GM23338 (cell line): ENCODE results near the gene ANKH. TPM values are rescaled to one million over a fixed set of nuclear protein-coding genes. Genes with fewer than 3 reads are reported as not detected.

Source experiments
- ATAC-seq: fragments of 200-7000 bp; cut with Tn5 transposase; 3 replicates; pipeline ENCODE4 v1.9.1; 2020
- DNase-seq: peaks from one replicate; pipeline ENCODE4 v3.0.0-alpha.2; 2015; ENCODE audit warnings: low spot score
- H2AFZ ChIP-seq: fragments of 200-600 bp; sonication (generic); 2 replicates; pipeline ENCODE4 v1.8.0; 2016; ENCODE audit warnings: antibody characterized with exemption, mild to moderate bottlenecking, moderate library complexity
- H3F3A ChIP-seq: fragments of 200-600 bp; sonication (generic); replicated peaks from 2 replicates; pipeline ENCODE4 v1.8.0; 2017; ENCODE audit warnings: antibody characterized with exemption, mixed run types, low read depth
- H3K27ac ChIP-seq: fragments of 200-600 bp; sonication (generic); 2 replicates; pipeline ENCODE4 v1.6.1; 2016; ENCODE audit warnings: low read depth
- H3K27me3 ChIP-seq: fragments of 200-600 bp; sonication (generic); 2 replicates; pipeline ENCODE4 v1.8.0; 2016; ENCODE audit warnings: mild to moderate bottlenecking, mixed run types, moderate library complexity; ENCODE audit not compliant: insufficient read depth
- H3K36me3 ChIP-seq: fragments of 200-600 bp; sonication (generic); 2 replicates; pipeline ENCODE4 v1.8.0; 2016; ENCODE audit warnings: mild to moderate bottlenecking; ENCODE audit not compliant: insufficient read depth
- H3K4me1 ChIP-seq: fragments of 200-600 bp; sonication (generic); 2 replicates; pipeline ENCODE4 v1.8.0; 2016; ENCODE audit warnings: mild to moderate bottlenecking, moderate library complexity; ENCODE audit not compliant: insufficient read depth
- H3K4me2 ChIP-seq: fragments of 200-600 bp; sonication (generic); 2 replicates; pipeline ENCODE4 v1.7.1; 2017; ENCODE audit warnings: mixed run types
- H3K4me3 ChIP-seq: fragments of 200-600 bp; sonication (generic); 2 replicates; pipeline ENCODE4 v1.6.1; 2016; ENCODE audit warnings: mixed run types
- H3K79me2 ChIP-seq: fragments of 200-600 bp; sonication (generic); replicated peaks from 2 replicates; pipeline ENCODE4 v1.8.0; 2017; ENCODE audit warnings: mild to moderate bottlenecking; ENCODE audit not compliant: insufficient read depth
- H3K9me2 ChIP-seq: fragments of 200-600 bp; sonication (generic); 2 replicates; pipeline ENCODE4 v1.8.0; 2017; ENCODE audit not compliant: insufficient read depth
- H4K20me1 ChIP-seq: fragments of 200-600 bp; sonication (generic); replicated peaks from 2 replicates; pipeline ENCODE4 v1.8.0; 2017; ENCODE audit warnings: mild to moderate bottlenecking; ENCODE audit not compliant: insufficient read depth
- H3K27ac Mint-ChIP-seq: 2 replicates; pipeline ENCODE4 v1.8.0; 2020; ENCODE audit warnings: inconsistent platforms, mild to moderate bottlenecking, moderate library complexity, mixed read lengths
- H3K27me3 Mint-ChIP-seq: 3 replicates; pipeline ENCODE4 v1.8.0; 2022; ENCODE audit warnings: low read depth, mild to moderate bottlenecking, moderate library complexity, mixed read lengths, inconsistent platforms; ENCODE audit not compliant: insufficient read depth, poor library complexity
- H3K36me3 Mint-ChIP-seq: 3 replicates; pipeline ENCODE4 v1.8.0; 2021; ENCODE audit warnings: low read depth, mild to moderate bottlenecking, inconsistent platforms, moderate library complexity, mixed read lengths
- H3K4me1 Mint-ChIP-seq: 3 replicates; pipeline ENCODE4 v1.8.0; 2020; ENCODE audit warnings: mild to moderate bottlenecking, inconsistent platforms, mixed read lengths
- H3K4me3 Mint-ChIP-seq: 3 replicates; pipeline ENCODE4 v1.8.0; 2021; ENCODE audit warnings: moderate library complexity, mild to moderate bottlenecking, inconsistent platforms, mixed read lengths
- H3K9me3 Mint-ChIP-seq: 3 replicates; pipeline ENCODE4 v1.8.0; 2020; ENCODE audit warnings: moderate library complexity, mild to moderate bottlenecking, inconsistent platforms, mixed read lengths
- CREB1 ChIP-seq: fragments of 250-450 bp; sonication (Bioruptor Pico); IDR thresholded peaks from 2 replicates; pipeline ENCODE4 v1.5.0; 2020; ENCODE audit warnings: low read depth, mild to moderate bottlenecking, moderate library complexity
- EZH2 ChIP-seq: fragments of 200-600 bp; sonication (generic); IDR thresholded peaks from one replicate; pipeline ENCODE4 v1.8.0; 2017; ENCODE audit warnings: antibody characterized with exemption, mild to moderate bottlenecking, low read depth; ENCODE audit not compliant: unreplicated experiment
- EZH2phosphoT487 ChIP-seq: fragments of 200-600 bp; sonication (generic); IDR thresholded peaks from one replicate; pipeline ENCODE4 v1.8.1; 2018; ENCODE audit warnings: antibody characterized with exemption; ENCODE audit not compliant: unreplicated experiment
- JUNB ChIP-seq: IDR thresholded peaks from one replicate; pipeline ENCODE4 v1.6.1; 2016; ENCODE audit warnings: antibody characterized with exemption; ENCODE audit not compliant: unreplicated experiment
- NANOG ChIP-seq: IDR thresholded peaks from 2 replicates; pipeline ENCODE4 v1.6.1; 2016; ENCODE audit warnings: antibody characterized with exemption, borderline replicate concordance
- POLR2AphosphoS5 ChIP-seq: IDR thresholded peaks from 2 replicates; pipeline ENCODE4 v1.6.1; 2016; ENCODE audit warnings: antibody characterized with exemption, low read depth
- STAT1 ChIP-seq: IDR thresholded peaks from one replicate; pipeline ENCODE4 v1.6.1; 2016; ENCODE audit warnings: antibody characterized with exemption; ENCODE audit not compliant: unreplicated experiment
- polyA plus RNA-seq: library from polyadenylated mRNA; unstranded; fragments of >200 nt; fragmentation: Nextera tagmentation; extraction: Ambion mirVana; gene quantifications from 2 replicates; pipeline ENCODE4 v1.2.1, GENCODE V29; 2016
- total RNA-seq: library from RNA; depleted of rRNA; stranded (reverse); fragments of >200 nt; shearing (Covaris generic); gene quantifications from 2 replicates; pipeline ENCODE4 v1.2.3, GENCODE V29; 2014
- TF ChIP-seq, protein P1 (sequence below): IDR thresholded peaks from 2 replicates; pipeline ENCODE4 v1.6.1; 2016; ENCODE audit warnings: antibody characterized with exemption
- TF ChIP-seq, protein P2 (sequence below): IDR thresholded peaks from one replicate; pipeline ENCODE4 v1.6.1; 2018; ENCODE audit warnings: antibody characterized with exemption; ENCODE audit not compliant: unreplicated experiment
- TF ChIP-seq, protein P3 (sequence below), 2 experiments: fragments of 200-600 bp in 1 of 2; sonication (generic) in 1 of 2; conservative IDR thresholded peaks; 2 replicates each; pipeline versions ENCODE4 v1.5.1 to v1.6.1; 2016 to 2017; ENCODE audit warnings: antibody characterized with exemption in 2 of 2, low read depth in 2 of 2, mild to moderate bottlenecking in 2 of 2, moderate library complexity in 1 of 2

The ANKH gene
- total and polyA plus RNA-seq, 2 experiments from 2014 or later: 5.0 to 6.1 TPM

DNA sequence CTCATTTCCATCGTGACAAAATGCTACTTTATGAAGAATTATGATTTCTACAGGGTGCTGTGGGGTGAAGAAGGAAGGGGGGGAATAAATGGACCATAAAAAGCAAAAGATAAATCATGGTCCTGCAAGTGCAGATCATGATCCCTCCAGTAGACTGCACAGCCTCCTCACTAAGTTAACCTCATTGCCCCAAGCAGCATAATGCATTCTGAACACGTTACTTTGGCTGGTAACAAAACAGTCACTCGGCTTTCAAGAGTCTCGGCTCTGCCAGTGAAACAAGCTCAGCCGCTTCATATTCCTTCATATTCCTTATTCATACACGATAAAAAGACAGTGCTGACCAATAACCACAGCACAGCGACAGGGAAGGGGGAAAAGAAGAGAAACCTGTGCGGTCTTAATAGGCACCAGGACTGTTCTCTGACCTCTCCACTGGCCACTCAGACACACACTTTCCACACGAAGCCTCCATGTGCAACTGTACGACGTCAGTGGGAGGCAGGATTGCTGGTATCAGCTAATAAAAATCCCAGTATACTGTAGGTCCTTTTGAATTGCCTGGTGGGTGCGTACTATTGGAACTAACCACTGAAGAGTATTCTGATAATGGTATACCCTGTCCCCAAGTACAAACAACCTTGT, 60.5 kb downstream of the ANKH start:
- H3K27me3 Mint-ChIP-seq: no peaks in the 10 kb centered on the region
- Histone ChIP-seq H3F3A (no peaks in the 10 kb centered on the region), H3K4me2 (no peak overlapping the region), H3K36me3 (no peaks in the 10 kb centered on the region), H3K27me3 (no peaks in the 10 kb centered on the region), H3K79me2 (no peaks in the 10 kb centered on the region), H3K4me3 (no peak overlapping the region), H2AFZ (no peak overlapping the region), H4K20me1 (no peaks in the 10 kb centered on the region), H3K4me1 (no peaks in the 10 kb centered on the region), H3K9me2 (no peaks in the 10 kb centered on the region), H3K27ac (no peak overlapping the region)
- DNase-seq (no peak), ATAC-seq (no peak)
- TF ChIP-seq NANOG (no peak), STAT1 (no peak), EZH2phosphoT487 (no peak)
- H3K27ac Mint-ChIP-seq: no peak overlapping the region
- H3K36me3 Mint-ChIP-seq: no peaks in the 10 kb centered on the region
- no peaks in the 10 kb centered on the region for H3K9me3 Mint-ChIP-seq
- no peaks in the 10 kb centered on the region for H3K4me1 Mint-ChIP-seq
- H3K4me3 Mint-ChIP-seq: no peak overlapping the region

DNA sequence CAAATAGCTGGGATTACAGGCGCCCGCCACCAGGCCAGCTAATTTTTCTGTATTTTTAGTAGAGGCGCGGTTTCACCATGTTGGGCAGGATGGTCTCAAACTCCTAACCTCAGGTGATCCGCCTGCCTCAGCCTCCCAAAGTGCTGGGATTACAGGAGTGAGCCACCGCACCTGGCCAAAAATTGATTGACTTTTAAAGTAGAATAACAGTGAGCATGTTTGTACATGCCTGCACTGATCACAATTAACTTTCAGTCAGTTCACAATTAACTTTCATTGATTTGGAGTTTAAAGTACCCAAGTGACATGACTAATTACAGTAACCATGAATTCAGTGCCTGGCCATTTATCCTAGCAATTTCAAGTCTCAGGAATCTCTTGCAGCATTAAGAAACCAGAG, 61.3 kb downstream of the ANKH start:
- no peak for ATAC-seq
- Histone ChIP-seq H3K27me3 (no peaks in the 10 kb centered on the region), H2AFZ (no peak overlapping the region), H4K20me1 (no peaks in the 10 kb centered on the region), H3F3A (no peaks in the 10 kb centered on the region), H3K9me2 (no peaks in the 10 kb centered on the region), H3K4me2 (no peak overlapping the region), H3K36me3 (no peaks in the 10 kb centered on the region), H3K4me3 (no peak overlapping the region), H3K79me2 (no peaks in the 10 kb centered on the region), H3K27ac (no peak overlapping the region), H3K4me1 (no peaks in the 10 kb centered on the region)
- DNase-seq: no peak
- no peaks in the 10 kb centered on the region for H3K9me3 Mint-ChIP-seq
- H3K36me3 Mint-ChIP-seq: no peaks in the 10 kb centered on the region
- no peak overlapping the region for H3K4me3 Mint-ChIP-seq
- H3K27me3 Mint-ChIP-seq: no peaks in the 10 kb centered on the region
- H3K4me1 Mint-ChIP-seq: no peaks in the 10 kb centered on the region
- TF ChIP-seq POLR2AphosphoS5 (no peak), STAT1 (no peak), EZH2 (no peak), JUNB (no peak), CREB1 (no peak), EZH2phosphoT487 (no peak)
- TF ChIP-seq, protein P1, sequence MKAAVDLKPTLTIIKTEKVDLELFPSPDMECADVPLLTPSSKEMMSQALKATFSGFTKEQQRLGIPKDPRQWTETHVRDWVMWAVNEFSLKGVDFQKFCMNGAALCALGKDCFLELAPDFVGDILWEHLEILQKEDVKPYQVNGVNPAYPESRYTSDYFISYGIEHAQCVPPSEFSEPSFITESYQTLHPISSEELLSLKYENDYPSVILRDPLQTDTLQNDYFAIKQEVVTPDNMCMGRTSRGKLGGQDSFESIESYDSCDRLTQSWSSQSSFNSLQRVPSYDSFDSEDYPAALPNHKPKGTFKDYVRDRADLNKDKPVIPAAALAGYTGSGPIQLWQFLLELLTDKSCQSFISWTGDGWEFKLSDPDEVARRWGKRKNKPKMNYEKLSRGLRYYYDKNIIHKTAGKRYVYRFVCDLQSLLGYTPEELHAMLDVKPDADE: no peak
- TF ChIP-seq, protein P2, sequence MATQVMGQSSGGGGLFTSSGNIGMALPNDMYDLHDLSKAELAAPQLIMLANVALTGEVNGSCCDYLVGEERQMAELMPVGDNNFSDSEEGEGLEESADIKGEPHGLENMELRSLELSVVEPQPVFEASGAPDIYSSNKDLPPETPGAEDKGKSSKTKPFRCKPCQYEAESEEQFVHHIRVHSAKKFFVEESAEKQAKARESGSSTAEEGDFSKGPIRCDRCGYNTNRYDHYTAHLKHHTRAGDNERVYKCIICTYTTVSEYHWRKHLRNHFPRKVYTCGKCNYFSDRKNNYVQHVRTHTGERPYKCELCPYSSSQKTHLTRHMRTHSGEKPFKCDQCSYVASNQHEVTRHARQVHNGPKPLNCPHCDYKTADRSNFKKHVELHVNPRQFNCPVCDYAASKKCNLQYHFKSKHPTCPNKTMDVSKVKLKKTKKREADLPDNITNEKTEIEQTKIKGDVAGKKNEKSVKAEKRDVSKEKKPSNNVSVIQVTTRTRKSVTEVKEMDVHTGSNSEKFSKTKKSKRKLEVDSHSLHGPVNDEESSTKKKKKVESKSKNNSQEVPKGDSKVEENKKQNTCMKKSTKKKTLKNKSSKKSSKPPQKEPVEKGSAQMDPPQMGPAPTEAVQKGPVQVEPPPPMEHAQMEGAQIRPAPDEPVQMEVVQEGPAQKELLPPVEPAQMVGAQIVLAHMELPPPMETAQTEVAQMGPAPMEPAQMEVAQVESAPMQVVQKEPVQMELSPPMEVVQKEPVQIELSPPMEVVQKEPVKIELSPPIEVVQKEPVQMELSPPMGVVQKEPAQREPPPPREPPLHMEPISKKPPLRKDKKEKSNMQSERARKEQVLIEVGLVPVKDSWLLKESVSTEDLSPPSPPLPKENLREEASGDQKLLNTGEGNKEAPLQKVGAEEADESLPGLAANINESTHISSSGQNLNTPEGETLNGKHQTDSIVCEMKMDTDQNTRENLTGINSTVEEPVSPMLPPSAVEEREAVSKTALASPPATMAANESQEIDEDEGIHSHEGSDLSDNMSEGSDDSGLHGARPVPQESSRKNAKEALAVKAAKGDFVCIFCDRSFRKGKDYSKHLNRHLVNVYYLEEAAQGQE: no peak
- TF ChIP-seq, protein P3, sequence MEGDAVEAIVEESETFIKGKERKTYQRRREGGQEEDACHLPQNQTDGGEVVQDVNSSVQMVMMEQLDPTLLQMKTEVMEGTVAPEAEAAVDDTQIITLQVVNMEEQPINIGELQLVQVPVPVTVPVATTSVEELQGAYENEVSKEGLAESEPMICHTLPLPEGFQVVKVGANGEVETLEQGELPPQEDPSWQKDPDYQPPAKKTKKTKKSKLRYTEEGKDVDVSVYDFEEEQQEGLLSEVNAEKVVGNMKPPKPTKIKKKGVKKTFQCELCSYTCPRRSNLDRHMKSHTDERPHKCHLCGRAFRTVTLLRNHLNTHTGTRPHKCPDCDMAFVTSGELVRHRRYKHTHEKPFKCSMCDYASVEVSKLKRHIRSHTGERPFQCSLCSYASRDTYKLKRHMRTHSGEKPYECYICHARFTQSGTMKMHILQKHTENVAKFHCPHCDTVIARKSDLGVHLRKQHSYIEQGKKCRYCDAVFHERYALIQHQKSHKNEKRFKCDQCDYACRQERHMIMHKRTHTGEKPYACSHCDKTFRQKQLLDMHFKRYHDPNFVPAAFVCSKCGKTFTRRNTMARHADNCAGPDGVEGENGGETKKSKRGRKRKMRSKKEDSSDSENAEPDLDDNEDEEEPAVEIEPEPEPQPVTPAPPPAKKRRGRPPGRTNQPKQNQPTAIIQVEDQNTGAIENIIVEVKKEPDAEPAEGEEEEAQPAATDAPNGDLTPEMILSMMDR (conservative IDR thresholded peaks at IDR 0.05; ENCODE audit: low read depth in 2 of 2): no peak
- H3K27ac Mint-ChIP-seq: no peak overlapping the region
